H9 (cell line): ENCODE measurements around the gene USP34. TPM values are rescaled to one million over a fixed set of nuclear protein-coding genes. Genes with fewer than 3 reads are reported as not detected.

Experiments used
- DNase-seq: peaks from one replicate; pipeline ENCODE4 v3.0.0-alpha.2; 2017
- H2AFZ ChIP-seq: one replicate; pipeline ENCODE4 v1.6.1; 2013; ENCODE audit warnings: mild to moderate bottlenecking, low read length, control low read depth, moderate library complexity
- H2AK5ac ChIP-seq: 2 replicates; pipeline ENCODE4 v1.6.1; 2013; ENCODE audit warnings: low read length, control low read depth, mixed read lengths; ENCODE audit not compliant: insufficient read length
- H2BK120ac ChIP-seq: one replicate; pipeline ENCODE4 v1.6.1; 2013; ENCODE audit warnings: low read depth, mild to moderate bottlenecking, low read length, control low read depth, inconsistent platforms; ENCODE audit not compliant: poor library complexity, severe bottlenecking
- H2BK12ac ChIP-seq: 2 replicates; pipeline ENCODE4 v1.6.1; 2013; ENCODE audit warnings: low read length, control low read depth, mixed read lengths, low read depth; ENCODE audit not compliant: insufficient read length
- H2BK15ac ChIP-seq: 2 replicates; pipeline ENCODE4 v1.6.1; 2013; ENCODE audit warnings: low read depth, low read length, control low read depth
- H2BK20ac ChIP-seq: one replicate; pipeline ENCODE4 v1.6.1; 2013; ENCODE audit warnings: low read depth, mild to moderate bottlenecking, low read length, control low read depth, inconsistent platforms; ENCODE audit not compliant: poor library complexity, severe bottlenecking
- H2BK5ac ChIP-seq: 2 replicates; pipeline ENCODE4 v1.6.1; 2013; ENCODE audit warnings: low read length, control low read depth, mixed read lengths; ENCODE audit not compliant: insufficient read length
- H3K14ac ChIP-seq: 2 replicates; pipeline ENCODE4 v1.6.1; 2013; ENCODE audit warnings: low read length, control low read depth; ENCODE audit not compliant: insufficient read depth
- H3K18ac ChIP-seq: 2 replicates; pipeline ENCODE4 v1.6.1; 2013; ENCODE audit warnings: low read depth, mild to moderate bottlenecking, mixed read lengths, low read length, control low read depth; ENCODE audit not compliant: insufficient read length
- H3K23ac ChIP-seq: 2 replicates; pipeline ENCODE4 v1.6.1; 2013; ENCODE audit warnings: low read length, control low read depth, mixed read lengths, low read depth; ENCODE audit not compliant: insufficient read length
- H3K23me2 ChIP-seq: 2 replicates; pipeline ENCODE4 v1.6.1; 2013; ENCODE audit warnings: low read depth, mild to moderate bottlenecking, mixed read lengths, low read length, control low read depth; ENCODE audit not compliant: insufficient read length, poor library complexity, severe bottlenecking
- H3K27ac ChIP-seq: 2 replicates; pipeline ENCODE4 v1.5.1; 2013; ENCODE audit warnings: low read length, control low read depth, mixed read lengths, low read depth; ENCODE audit not compliant: insufficient read length
- H3K27me3 ChIP-seq: 2 replicates; pipeline ENCODE4 v1.6.1; 2013; ENCODE audit warnings: low read length, control low read depth, inconsistent platforms; ENCODE audit not compliant: insufficient read depth
- H3K4ac ChIP-seq: 2 replicates; pipeline ENCODE4 v1.6.1; 2013; ENCODE audit warnings: low read depth, mild to moderate bottlenecking, control low read depth, inconsistent platforms, low read length, moderate library complexity
- H3K4me1 ChIP-seq: 2 replicates; pipeline ENCODE4 v1.6.1; 2013; ENCODE audit warnings: low read length, control low read depth, inconsistent platforms; ENCODE audit not compliant: insufficient read depth
- H3K4me2 ChIP-seq: 2 replicates; pipeline ENCODE4 v1.6.1; 2013; ENCODE audit warnings: low read length, control low read depth, mixed read lengths; ENCODE audit not compliant: insufficient read length, insufficient read depth
- H3K56ac ChIP-seq: 2 replicates; pipeline ENCODE4 v1.6.1; 2013; ENCODE audit warnings: low read depth, mild to moderate bottlenecking, mixed read lengths, low read length, control low read depth; ENCODE audit not compliant: insufficient read length
- H3K79me1 ChIP-seq: 2 replicates; pipeline ENCODE4 v1.6.1; 2013; ENCODE audit warnings: low read depth, mild to moderate bottlenecking, moderate library complexity, low read length, control low read depth, inconsistent platforms; ENCODE audit not compliant: insufficient read depth, poor library complexity, severe bottlenecking
- H3K79me2 ChIP-seq: 2 replicates; pipeline ENCODE4 v1.6.1; 2013; ENCODE audit warnings: low read length, control low read depth, inconsistent platforms; ENCODE audit not compliant: insufficient read depth
- H3K9ac ChIP-seq: 2 replicates; pipeline ENCODE4 v1.6.1; 2013; ENCODE audit warnings: low read length, control low read depth, mixed read lengths; ENCODE audit not compliant: insufficient read length; ENCODE audit errors: extremely low read depth
- H3K9me3 ChIP-seq: one replicate; pipeline ENCODE4 v1.6.1; 2013; ENCODE audit warnings: low read depth, low read length, inconsistent platforms; ENCODE audit not compliant: control insufficient read depth
- H3T11ph ChIP-seq: one replicate; pipeline ENCODE4 v1.6.1; 2013; ENCODE audit warnings: mild to moderate bottlenecking, low read length, control low read depth, inconsistent platforms
- H4K20me1 ChIP-seq: one replicate; pipeline ENCODE4 v1.6.1; 2013; ENCODE audit not compliant: control insufficient read depth, insufficient read length, insufficient read depth
- H4K5ac ChIP-seq: 2 replicates; pipeline ENCODE4 v1.6.1; 2013; ENCODE audit warnings: low read depth, mild to moderate bottlenecking, mixed read lengths, low read length, control low read depth; ENCODE audit not compliant: insufficient read length
- H4K8ac ChIP-seq: replicated peaks from 2 replicates; pipeline ENCODE4 v1.6.1; 2013; ENCODE audit warnings: low read length, control low read depth, mixed read lengths, low read depth; ENCODE audit not compliant: insufficient read length
- H4K91ac ChIP-seq: 2 replicates; pipeline ENCODE4 v1.6.1; 2013; ENCODE audit warnings: low read depth, mild to moderate bottlenecking, moderate library complexity, mixed read lengths, low read length, control low read depth; ENCODE audit not compliant: insufficient read length
- H3K27ac Mint-ChIP-seq, 3 experiments: 2 replicates in 2 of 3; 3 replicates in 1 of 3; pipeline ENCODE4 v1.8.0; 2020 to 2021; ENCODE audit warnings: mixed read lengths in 3 of 3, mild to moderate bottlenecking in 1 of 3, moderate library complexity in 1 of 3
- H3K27me3 Mint-ChIP-seq: 2 replicates; pipeline ENCODE4 v1.8.0; 2021; ENCODE audit warnings: low read depth, mild to moderate bottlenecking, moderate library complexity, mixed read lengths
- H3K36me3 Mint-ChIP-seq, 3 experiments: 2 replicates in 2 of 3; 3 replicates in 1 of 3; pipeline ENCODE4 v1.8.0; 2020 to 2021; ENCODE audit warnings: low read depth in 3 of 3, mixed read lengths in 3 of 3; ENCODE audit not compliant: insufficient read depth in 1 of 3
- H3K4me1 Mint-ChIP-seq, 2 experiments: 2 replicates each; pipeline ENCODE4 v1.8.0; 2020; ENCODE audit warnings: mixed read lengths in 2 of 2
- H3K4me3 Mint-ChIP-seq, 2 experiments: 2 replicates in 1 of 2; 3 replicates in 1 of 2; pipeline ENCODE4 v1.8.0; 2020 to 2021; ENCODE audit warnings: mild to moderate bottlenecking in 2 of 2, mixed read lengths in 2 of 2, moderate library complexity in 1 of 2
- H3K9me3 Mint-ChIP-seq, 2 experiments: 2 replicates in 1 of 2; 3 replicates in 1 of 2; pipeline ENCODE4 v1.8.0; 2020; ENCODE audit warnings: mild to moderate bottlenecking in 2 of 2, mixed read lengths in 2 of 2, moderate library complexity in 1 of 2
- WGBS: extraction: QIAGEN DNeasy Blood & Tissue Kit; methylation state at CpG from one replicate; pipeline ENCODE4 v1.1.7; 2013; ENCODE audit warnings: missing lambda C conversion rate, low lambda C conversion rate, mixed read lengths; ENCODE audit not compliant: insufficient read length; ENCODE audit errors: extremely low coverage; 5-methylcytosine and 5-hydroxymethylcytosine counted together
- total RNA-seq: library from RNA; stranded (reverse); gene quantifications from 2 replicates; pipeline ENCODE4 v1.2.1, GENCODE V29; 2021
- TF ChIP-seq, protein P1 (sequence below): fragments of 200-600 bp; sonication (generic); conservative IDR thresholded peaks from 3 replicates; pipeline ENCODE4 v1.8.0; 2021; ENCODE audit warnings: antibody characterized with exemption, mild to moderate bottlenecking

USP34 gene
- total RNA-seq, 1 experiment from 2014 or later: 93.9 TPM

DNA sequence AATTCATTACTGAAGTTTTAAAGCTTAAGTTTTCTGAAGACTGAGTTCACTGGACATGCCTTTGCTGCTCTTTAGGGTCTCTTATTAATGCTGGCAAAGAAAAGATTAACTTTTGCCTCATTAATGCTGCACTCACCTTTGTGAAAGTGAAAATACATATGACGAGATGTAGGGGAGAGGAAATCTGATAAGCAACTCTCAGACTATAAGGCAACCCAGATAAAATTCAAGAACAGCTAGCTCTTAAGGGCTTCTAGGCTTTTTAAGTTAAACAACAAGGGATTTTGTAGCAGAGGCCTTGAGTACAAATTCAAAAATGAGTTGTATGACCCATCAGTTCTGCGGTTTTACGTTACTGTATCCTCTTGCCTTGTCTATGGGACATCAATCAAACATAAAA lies 143.7 kb downstream of the USP34 start:
- WGBS: no CpG with 5 or more reads among the region's 3 CpGs
- Histone ChIP-seq H3K9me3 (no peaks in the 10 kb centered on the region), H3K18ac (no peak overlapping the region), H2BK120ac (no peak overlapping the region), H3K23me2 (no peaks in the 10 kb centered on the region), H3K4me1 (no peaks in the 10 kb centered on the region; the same call in 1 of the 2 replicates), H4K91ac (no peak overlapping the region), H3K27ac (no peak overlapping the region), H4K8ac (no peak overlapping the region), H4K20me1 (no peaks in the 10 kb centered on the region), H3K4ac (no peak overlapping the region), H3K79me2 (no peaks in the 10 kb centered on the region), H3K23ac (no peak overlapping the region), H2BK12ac (no peak overlapping the region), H3K14ac (no peak overlapping the region), H4K5ac (no peak overlapping the region), H3K4me2 (no peak overlapping the region), H3K9ac (no peak overlapping the region), H2BK5ac (no peak overlapping the region), H3K79me1 (no peaks in the 10 kb centered on the region), H3K56ac (no peak overlapping the region), H2BK15ac (no peak overlapping the region), H3T11ph (no peak overlapping the region), H2BK20ac (no peak overlapping the region), H2AFZ (no peak overlapping the region), H3K27me3 (no peaks in the 10 kb centered on the region), H2AK5ac (no peak overlapping the region)
- Mint-ChIP-seq H3K27me3 (no peaks in the 10 kb centered on the region), H3K36me3 (peaks cover 8 to 45% (median 41%) of the 10 kb centered on the region in 3 experiments; a peak in 6 of 7 replicates), H3K4me3 (no peak overlapping the region), H3K27ac (peak overlapping the region in 2 of 3 experiments; percentile 43 to 80; a peak in 3 of 7 replicates), H3K9me3 (no peaks in the 10 kb centered on the region), H3K4me1 (peaks cover 10 to 11% of the 10 kb centered on the region in 2 experiments)
- DNase-seq: no peak
- TF ChIP-seq, protein P1, sequence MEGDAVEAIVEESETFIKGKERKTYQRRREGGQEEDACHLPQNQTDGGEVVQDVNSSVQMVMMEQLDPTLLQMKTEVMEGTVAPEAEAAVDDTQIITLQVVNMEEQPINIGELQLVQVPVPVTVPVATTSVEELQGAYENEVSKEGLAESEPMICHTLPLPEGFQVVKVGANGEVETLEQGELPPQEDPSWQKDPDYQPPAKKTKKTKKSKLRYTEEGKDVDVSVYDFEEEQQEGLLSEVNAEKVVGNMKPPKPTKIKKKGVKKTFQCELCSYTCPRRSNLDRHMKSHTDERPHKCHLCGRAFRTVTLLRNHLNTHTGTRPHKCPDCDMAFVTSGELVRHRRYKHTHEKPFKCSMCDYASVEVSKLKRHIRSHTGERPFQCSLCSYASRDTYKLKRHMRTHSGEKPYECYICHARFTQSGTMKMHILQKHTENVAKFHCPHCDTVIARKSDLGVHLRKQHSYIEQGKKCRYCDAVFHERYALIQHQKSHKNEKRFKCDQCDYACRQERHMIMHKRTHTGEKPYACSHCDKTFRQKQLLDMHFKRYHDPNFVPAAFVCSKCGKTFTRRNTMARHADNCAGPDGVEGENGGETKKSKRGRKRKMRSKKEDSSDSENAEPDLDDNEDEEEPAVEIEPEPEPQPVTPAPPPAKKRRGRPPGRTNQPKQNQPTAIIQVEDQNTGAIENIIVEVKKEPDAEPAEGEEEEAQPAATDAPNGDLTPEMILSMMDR: no peak
